Tibial artery (tissue), 4 donors: ENCODE results near the gene NOTUM.

Experiments used
- DNase-seq, 2 donors: peaks; one replicate each; pipeline ENCODE4 v3.0.0-alpha.2; 2019
- H3K27ac ChIP-seq, 2 donors: fragments of 200-600 bp; sonication (generic) in 1 of 2; 1 replicate in 1 of 2; 2 replicates in 1 of 2; pipeline ENCODE4 v1.5.1; 2018 to 2019; ENCODE audit warnings: mild to moderate bottlenecking in 1 of 2
- H3K27me3 ChIP-seq, 2 donors: fragments of 200-600 bp; sonication (generic) in 1 of 2; one replicate each; pipeline versions ENCODE4 v1.5.1 to v1.6.0; 2016 to 2019
- H3K36me3 ChIP-seq, 3 donors: fragments of 200-600 bp; sonication (generic) in 2 of 3; one replicate each; pipeline ENCODE4 v1.5.1; 2016 to 2019; ENCODE audit warnings: mild to moderate bottlenecking in 2 of 3
- H3K4me1 ChIP-seq, 4 donors: fragments of 200-600 bp; sonication (generic) in 2 of 4; 1 replicate in 3 of 4; 2 replicates in 1 of 4; pipeline ENCODE4 v1.5.1; 2016 to 2019
- H3K4me3 ChIP-seq, 2 donors: fragments of 200-600 bp; sonication (generic) in 1 of 2; 1 replicate in 1 of 2; 2 replicates in 1 of 2; pipeline ENCODE4 v1.5.1; 2018 to 2019; ENCODE audit warnings: mild to moderate bottlenecking in 2 of 2
- H3K9me3 ChIP-seq, 3 donors: fragments of 200-600 bp; sonication (generic) in 1 of 3; one replicate each; pipeline ENCODE4 v1.5.1; 2016 to 2019
- CTCF ChIP-seq, 2 experiments: fragments of 200-600 bp in 1 of 2; fragments of 450-650 bp in 1 of 2; IDR thresholded peaks; one replicate each; pipeline ENCODE4 v1.5.1; 2017 to 2019; ENCODE audit warnings: antibody characterized with exemption in 2 of 2, mild to moderate bottlenecking in 1 of 2, moderate library complexity in 1 of 2
- intact Hi-C: fragments of 100-400 bp; cut with DNase I; formaldehyde crosslinking; loops from one replicate; pipeline ENCODE4 v1.15.0; 2023; ENCODE audit warnings: low total_unique reads

NOTUM gene

GRCh38 chr17:81966343-81967243 lies 5.6 kb upstream of the NOTUM start:
- intact Hi-C loops: loop anchor here (10.0 kb wide), 1 partner anchor 188 kb away; no protein-coding TSS in a partner anchor
- no peak for DNase-seq
- no peak overlapping the region for H3K4me3 ChIP-seq

GRCh38 chr17:81964081-81964849 lies 3.3 kb upstream of the NOTUM start:
- intact Hi-C loops: loop anchor here (10.0 kb wide), 1 partner anchor 191 kb away; no protein-coding TSS in a partner anchor
- peaks cover 0 to 41% (median 28%) of the 10 kb centered on the region in 4 donors for H3K4me1 ChIP-seq
- no peaks in the 10 kb centered on the region for H3K9me3 ChIP-seq
- H3K27ac ChIP-seq: no peak overlapping the region
- no peak for DNase-seq
- TF ChIP-seq CTCF (IDR thresholded peaks at IDR 0.05): no peak
- peaks cover 4 to 97% of the 10 kb centered on the region in 2 donors for H3K27me3 ChIP-seq
- no peaks in the 10 kb centered on the region for H3K36me3 ChIP-seq
- H3K4me3 ChIP-seq: no peak overlapping the region

More at GRCh38 chr17:81966343-81967243, 5.6 kb upstream of the NOTUM start:
- no peaks in the 10 kb centered on the region for H3K36me3 ChIP-seq
- no peak overlapping the region for H3K27ac ChIP-seq
- TF ChIP-seq CTCF (IDR thresholded peaks at IDR 0.05): no peak
- peaks cover 0 to 21% (median 10%) of the 10 kb centered on the region in 4 donors for H3K4me1 ChIP-seq
- H3K27me3 ChIP-seq: peaks cover 4 to 95% of the 10 kb centered on the region in 2 donors
- H3K9me3 ChIP-seq: no peaks in the 10 kb centered on the region

- DNase-seq: no peak
- Histone ChIP-seq H3K27me3 (peaks cover 10 to 97% of the 10 kb centered on the region in 2 donors), H3K27ac (no peak overlapping the region), H3K4me1 (peaks cover 0 to 38% (median 23%) of the 10 kb centered on the region in 4 donors), H3K4me3 (no peak overlapping the region), H3K9me3 (no peaks in the 10 kb centered on the region), H3K36me3 (no peaks in the 10 kb centered on the region)
- intact Hi-C loops: loop anchor here (10.0 kb wide), 1 partner anchor 192 kb away; no protein-coding TSS in a partner anchor
- no peak for TF ChIP-seq CTCF (IDR thresholded peaks at IDR 0.05)
Measured at GRCh38 chr17:81962499-81963441, 1.8 kb upstream of the NOTUM start.

- Histone ChIP-seq H3K4me3 (no peak overlapping the region), H3K27me3 (peaks cover 10 to 97% of the 10 kb centered on the region in 2 donors), H3K4me1 (peaks cover 0 to 29% (median 21%) of the 10 kb centered on the region in 4 donors), H3K36me3 (no peaks in the 10 kb centered on the region), H3K27ac (no peak overlapping the region), H3K9me3 (no peaks in the 10 kb centered on the region)
- intact Hi-C loops: loop anchor here (10.0 kb wide), 1 partner anchor 193 kb away; no protein-coding TSS in a partner anchor
- TF ChIP-seq CTCF (IDR thresholded peaks at IDR 0.05): no peak
- DNase-seq: no peak
Measured at GRCh38 chr17:81961521-81962498, 823 bp upstream of the NOTUM start.
